HCT116 (cell line): Measurements from ENCODE around the gene LAMB2. TPM values are rescaled to one million over a fixed set of nuclear protein-coding genes. Genes with fewer than 3 reads are reported as not detected.

Experiments
- ATAC-seq: fragments of 200-7000 bp; cut with Tn5 transposase; 2 replicates; pipeline ENCODE4 v1.9.1; 2020; ENCODE audit warnings: mild to moderate bottlenecking, moderate library complexity
- BruUV-seq: library from RNA; stranded (reverse); fragments of 400-500 nt; replicated peaks from 2 replicates; lab custom pipeline; 2021; lab: Mats Ljungman, UMichigan
- CTCF ChIA-PET: fragments of 300-600 bp; sonication (Branson Sonifier 250); formaldehyde crosslinking; loops from one replicate; lab custom pipeline; 2021; ENCODE audit warnings: antibody characterized with exemption; lab: Charles Lee
- POLR2A ChIA-PET: fragments of 300-600, 350-600 bp; sonication (Branson Sonifier 250); formaldehyde crosslinking; loops from one replicate; lab custom pipeline; 2021; ENCODE audit warnings: antibody characterized with exemption; lab: Charles Lee
- RAD21 ChIA-PET, 2 experiments: fragments of 300-600 bp; sonication (Branson Sonifier 250); formaldehyde crosslinking; loops; one replicate each; lab custom pipeline; 2023; ENCODE audit warnings: low total read pairs in 2 of 2; ENCODE audit not compliant: uncharacterized antibody in 2 of 2, unreplicated experiment in 2 of 2, low non-redundant PET in 1 of 2; lab: Charles Lee
- DNase-seq: peaks from one replicate; pipeline ENCODE4 v3.0.0-alpha.2; 2010; ENCODE audit warnings: low read depth, low spot score
- H2AFZ ChIP-seq: fragments of 200-600 bp; shearing (Covaris generic), sonication (generic); 2 replicates; pipeline ENCODE4 v1.6.1; 2017; ENCODE audit warnings: low read depth, mixed run types, mixed read lengths, antibody characterized with exemption, low read length; ENCODE audit not compliant: poor library complexity, severe bottlenecking
- H3K27ac ChIP-seq: 2 replicates; pipeline ENCODE4 v1.5.1; 2012; ENCODE audit warnings: low read depth, low read length
- H3K27me3 ChIP-seq: fragments of 200-600 bp; sonication (generic); 2 replicates; pipeline ENCODE4 v1.6.1; 2016; ENCODE audit warnings: mixed run types, low read length, mixed read lengths; ENCODE audit not compliant: insufficient read depth
- H3K36me3 ChIP-seq, 2 experiments: fragments of 200-500 bp in 1 of 2; fragments of 200-600 bp in 1 of 2; sonication (Bioruptor generic) in 1 of 2; sonication (generic) in 1 of 2; 2 replicates each; pipeline versions ENCODE4 v1.5.1 to v1.6.1; 2014 to 2016; ENCODE audit warnings: low read length in 2 of 2, inconsistent platforms in 1 of 2, mixed read lengths in 1 of 2, mixed run types in 1 of 2; ENCODE audit not compliant: insufficient read depth in 2 of 2, control insufficient read depth in 1 of 2
- H3K4me1 ChIP-seq, 2 experiments: fragments of 200-600 bp in 1 of 2; sonication (generic) in 1 of 2; 2 replicates each; pipeline versions ENCODE4 v1.5.1 to v1.6.1; 2012 to 2017; ENCODE audit warnings: low read length in 2 of 2, inconsistent platforms in 1 of 2, mild to moderate bottlenecking in 1 of 2, mixed read lengths in 1 of 2, mixed run types in 1 of 2, moderate library complexity in 1 of 2; ENCODE audit not compliant: insufficient read depth in 2 of 2, control insufficient read depth in 1 of 2
- H3K4me2 ChIP-seq: fragments of 200-600 bp; sonication (generic); 2 replicates; pipeline ENCODE4 v1.6.1; 2017; ENCODE audit warnings: mixed run types, low read length, mixed read lengths
- H3K4me3 ChIP-seq, 2 experiments: fragments of 200-600 bp in 1 of 2; sonication (generic) in 1 of 2; replicated peaks in 1 of 2; 2 replicates each; pipeline ENCODE4 v1.5.1; 2011 to 2016; ENCODE audit warnings: low read length in 2 of 2, control low read depth in 1 of 2, low read depth in 1 of 2, mild to moderate bottlenecking in 1 of 2, mixed read lengths in 1 of 2, mixed run types in 1 of 2
- H3K79me2 ChIP-seq: fragments of 200-600 bp; sonication (generic); 2 replicates; pipeline ENCODE4 v1.6.1; 2017; ENCODE audit warnings: mild to moderate bottlenecking, mixed run types, low read length, moderate library complexity, mixed read lengths; ENCODE audit not compliant: insufficient read depth
- H3K9ac ChIP-seq: fragments of 200-600 bp; sonication (generic); 2 replicates; pipeline ENCODE4 v1.6.1; 2016; ENCODE audit warnings: low read length, mixed read lengths
- H3K9me2 ChIP-seq: fragments of 200-600 bp; sonication (generic), shearing (Covaris generic); 2 replicates; pipeline ENCODE4 v1.6.1; 2017; ENCODE audit warnings: mixed run types, mild to moderate bottlenecking, moderate library complexity; ENCODE audit not compliant: insufficient read depth
- H3K9me3 ChIP-seq, 2 experiments: fragments of 200-500 bp in 1 of 2; fragments of 200-600 bp in 1 of 2; sonication (Bioruptor generic) in 1 of 2; sonication (generic) in 1 of 2; 2 replicates each; pipeline ENCODE4 v1.6.1; 2014 to 2017; ENCODE audit warnings: low read length in 2 of 2, mixed read lengths in 2 of 2, inconsistent platforms in 1 of 2, low read depth in 1 of 2, mild to moderate bottlenecking in 1 of 2, mixed run types in 1 of 2, moderate library complexity in 1 of 2; ENCODE audit not compliant: control insufficient read depth in 1 of 2, insufficient read depth in 1 of 2
- H4K20me1 ChIP-seq: fragments of 200-600 bp; sonication (generic), shearing (Covaris generic); 2 replicates; pipeline ENCODE4 v1.6.1; 2017; ENCODE audit warnings: mixed run types, mild to moderate bottlenecking, moderate library complexity; ENCODE audit not compliant: insufficient read depth
- ATF3 ChIP-seq: IDR thresholded peaks from 2 replicates; pipeline ENCODE4 v1.6.1; 2012
- CBX3 ChIP-seq: IDR thresholded peaks from 2 replicates; pipeline ENCODE4 v1.6.1; 2012; ENCODE audit warnings: low read depth
- EGR1 ChIP-seq: IDR thresholded peaks from 2 replicates; pipeline ENCODE4 v1.6.1; 2012; ENCODE audit warnings: low read depth
- ELF1 ChIP-seq: IDR thresholded peaks from 2 replicates; pipeline ENCODE4 v1.6.1; 2012; ENCODE audit warnings: low read depth, borderline replicate concordance
- FOSL1 ChIP-seq: IDR thresholded peaks from 2 replicates; pipeline ENCODE4 v1.6.1; 2012; ENCODE audit warnings: low read depth
- SIN3A ChIP-seq: IDR thresholded peaks from 2 replicates; pipeline ENCODE4 v1.6.1; 2012; ENCODE audit warnings: low read depth
- ZBTB33 ChIP-seq: IDR thresholded peaks from 2 replicates; pipeline ENCODE4 v1.6.1; 2011; ENCODE audit warnings: mild to moderate bottlenecking, low read length, moderate library complexity; ENCODE audit not compliant: insufficient replicate concordance; ENCODE audit errors: extremely low read depth
- ZFX ChIP-seq: fragments of 450-650 bp; IDR thresholded peaks from 2 replicates; pipeline ENCODE4 v1.6.1; 2017
- ZNF274 ChIP-seq: fragments of 200-500 bp; sonication (Bioruptor generic); IDR thresholded peaks from 2 replicates; pipeline ENCODE4 v1.6.1; 2014; ENCODE audit warnings: mild to moderate bottlenecking, low read depth, low read length, inconsistent platforms
- intact Hi-C: fragments of 100-400 bp; cut with micrococcal nuclease; formaldehyde crosslinking; loops from 2 replicates; pipeline ENCODE4 v1.10.0; 2022
- total RNA-seq: library from RNA; stranded (reverse); gene quantifications from one replicate; pipeline ENCODE4 v1.2.1, GENCODE V29; 2021; ENCODE audit not compliant: unreplicated experiment

The LAMB2 gene
- total RNA-seq, 1 experiment from 2014 or later = 213 TPM

GRCh38 chr3:49157289-49157688 is 24.4 kb upstream of the LAMB2 start:
- CTCF ChIA-PET = interaction anchor here (1.0 to 2.0 kb wide), 2 partner anchors 14 to 170 kb away, joined by 3 to 7 read pairs; partner anchors contain the start of gene KLHDC8B
- no peak overlapping the region for H3K27ac ChIP-seq
- no peaks in the 10 kb centered on the region for H3K9me3 ChIP-seq
- H3K4me2 ChIP-seq = no peak overlapping the region
- H3K4me1 ChIP-seq = no peaks in the 10 kb centered on the region
- H3K27me3 ChIP-seq = no peaks in the 10 kb centered on the region
- RAD21 ChIA-PET = interaction anchor here in 1 of 2 experiments (1.2 kb wide), 1 partner anchor 169 kb away, joined by 3 read pairs; no protein-coding TSS in a partner anchor
- H3K79me2 ChIP-seq = no peaks in the 10 kb centered on the region; the same call in 1 of the 2 replicates
- BruUV-seq = no TSS peak
- H3K4me3 ChIP-seq = no peak overlapping the region
- intact Hi-C loops = no loop called here
- no peak overlapping the region for H2AFZ ChIP-seq
- no peak for ATAC-seq
- TF ChIP-seq ZFX = no peak
- TF ChIP-seq ELF1 = no peak
- no peak for TF ChIP-seq ZBTB33
- TF ChIP-seq CBX3 = no peak
- no peak for TF ChIP-seq SIN3A
- no peak for TF ChIP-seq ZNF274
- TF ChIP-seq FOSL1 = no peak
- no peak for TF ChIP-seq ATF3
- TF ChIP-seq EGR1 = no peak
- 0 out of 4 replicates have a peak, but pooled peaks cover 0 to 2% of the 10 kb centered on the region in 2 experiments for H3K36me3 ChIP-seq
- no peak overlapping the region for H3K9ac ChIP-seq
- DNase-seq = no peak
- no peaks in the 10 kb centered on the region for H4K20me1 ChIP-seq
- POLR2A ChIA-PET = no interaction called here
- no peaks in the 10 kb centered on the region for H3K9me2 ChIP-seq
